ENCODE results near the gene GJA3. TPM values are rescaled to one million over a fixed set of nuclear protein-coding genes. Genes with fewer than 3 reads are reported as not detected.

GJA3 gene
- total RNA-seq, 1 experiment from 2014 or later, result 0.92 TPM

DNA sequence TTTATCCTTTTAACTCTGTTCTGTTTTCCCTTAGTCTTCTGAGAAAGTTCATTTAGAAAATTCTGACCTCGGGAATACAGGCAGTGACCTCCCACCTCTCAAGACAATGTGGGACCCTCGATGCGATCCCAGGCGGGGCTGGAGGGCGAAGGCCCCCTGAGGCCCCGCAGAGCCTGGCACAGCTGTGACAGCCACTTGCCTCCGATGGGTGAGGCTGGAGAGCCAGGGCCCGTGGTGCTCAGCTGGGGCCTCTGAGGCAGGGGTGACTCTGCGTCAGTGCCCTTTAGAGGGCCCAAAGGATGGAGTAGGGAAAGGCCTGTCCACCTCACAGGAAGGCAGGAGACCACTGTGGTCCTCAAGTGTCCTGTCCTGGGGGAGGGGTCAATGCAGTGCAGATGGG is 10.3 kb downstream of the GJA3 start:
- Mint-ChIP-seq H3K4me3 (no peak overlapping the region), H3K4me1 (peaks cover 2 to 6% of the 10 kb centered on the region in 2 experiments; a peak in 3 of 4 replicates), H3K27ac (no peak overlapping the region), H3K27me3 (ENCODE audit: low read depth) (peaks cover 24% of the 10 kb centered on the region), H3K36me3 (ENCODE audit: insufficient read depth in 1 of 3, low read depth in 3 of 3) (no peaks in the 10 kb centered on the region; a peak in 1 of 7 replicates), H3K9me3 (no peaks in the 10 kb centered on the region; a peak in 1 of 5 replicates)
- no peak overlapping the region for H2AK5ac ChIP-seq (ENCODE audit: insufficient read length, low read length)
- TF ChIP-seq, protein P1, sequence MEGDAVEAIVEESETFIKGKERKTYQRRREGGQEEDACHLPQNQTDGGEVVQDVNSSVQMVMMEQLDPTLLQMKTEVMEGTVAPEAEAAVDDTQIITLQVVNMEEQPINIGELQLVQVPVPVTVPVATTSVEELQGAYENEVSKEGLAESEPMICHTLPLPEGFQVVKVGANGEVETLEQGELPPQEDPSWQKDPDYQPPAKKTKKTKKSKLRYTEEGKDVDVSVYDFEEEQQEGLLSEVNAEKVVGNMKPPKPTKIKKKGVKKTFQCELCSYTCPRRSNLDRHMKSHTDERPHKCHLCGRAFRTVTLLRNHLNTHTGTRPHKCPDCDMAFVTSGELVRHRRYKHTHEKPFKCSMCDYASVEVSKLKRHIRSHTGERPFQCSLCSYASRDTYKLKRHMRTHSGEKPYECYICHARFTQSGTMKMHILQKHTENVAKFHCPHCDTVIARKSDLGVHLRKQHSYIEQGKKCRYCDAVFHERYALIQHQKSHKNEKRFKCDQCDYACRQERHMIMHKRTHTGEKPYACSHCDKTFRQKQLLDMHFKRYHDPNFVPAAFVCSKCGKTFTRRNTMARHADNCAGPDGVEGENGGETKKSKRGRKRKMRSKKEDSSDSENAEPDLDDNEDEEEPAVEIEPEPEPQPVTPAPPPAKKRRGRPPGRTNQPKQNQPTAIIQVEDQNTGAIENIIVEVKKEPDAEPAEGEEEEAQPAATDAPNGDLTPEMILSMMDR (conservative IDR thresholded peaks at IDR 0.05), result no peak
- no peak overlapping the region for H4K91ac ChIP-seq (ENCODE audit: insufficient read length, low read depth, low read length)
- H2BK5ac ChIP-seq (ENCODE audit: insufficient read length, low read length), result no peak overlapping the region
- no CpG with 5 or more reads among the region's 9 CpGs for WGBS (ENCODE audit: extremely low coverage, insufficient read length, low lambda C conversion rate)
- no peaks in the 10 kb centered on the region for H3K79me1 ChIP-seq (ENCODE audit: insufficient read depth, low read depth, low read length, poor library complexity, severe bottlenecking)
- no peak overlapping the region for H3K18ac ChIP-seq (ENCODE audit: insufficient read length, low read depth, low read length)
- H3K23ac ChIP-seq (ENCODE audit: insufficient read length, low read depth, low read length), result no peak overlapping the region
- no peak overlapping the region for H2BK15ac ChIP-seq (ENCODE audit: low read depth, low read length)
- no peak for DNase-seq
- H3K27me3 ChIP-seq (ENCODE audit: insufficient read depth, low read length), result no peaks in the 10 kb centered on the region
- H3K23me2 ChIP-seq (ENCODE audit: insufficient read length, low read depth, low read length, poor library complexity, severe bottlenecking), result no peaks in the 10 kb centered on the region
- H3T11ph ChIP-seq (ENCODE audit: low read length), result no peak overlapping the region
- H2AFZ ChIP-seq (ENCODE audit: low read length), result no peak overlapping the region
- no peaks in the 10 kb centered on the region for H4K20me1 ChIP-seq (ENCODE audit: control insufficient read depth, insufficient read depth, insufficient read length)
- no peak overlapping the region for H3K27ac ChIP-seq (ENCODE audit: insufficient read length, low read depth, low read length)
- no peak overlapping the region for H4K8ac ChIP-seq (replicated peaks; ENCODE audit: insufficient read length, low read depth, low read length)
- no peak overlapping the region for H4K5ac ChIP-seq (ENCODE audit: insufficient read length, low read depth, low read length)
- no peaks in the 10 kb centered on the region for H3K4me1 ChIP-seq (ENCODE audit: insufficient read depth, low read length)
- no peak overlapping the region for H3K4me2 ChIP-seq (ENCODE audit: insufficient read depth, insufficient read length, low read length)
- no peaks in the 10 kb centered on the region for H3K79me2 ChIP-seq (ENCODE audit: insufficient read depth, low read length)
- no peak overlapping the region for H3K14ac ChIP-seq (ENCODE audit: insufficient read depth, low read length)
- H3K9me3 ChIP-seq (ENCODE audit: control insufficient read depth, low read depth, low read length), result no peaks in the 10 kb centered on the region
- H2BK12ac ChIP-seq (ENCODE audit: insufficient read length, low read depth, low read length), result no peak overlapping the region
- H2BK20ac ChIP-seq (ENCODE audit: low read depth, low read length, poor library complexity, severe bottlenecking), result no peak overlapping the region
- H2BK120ac ChIP-seq (ENCODE audit: low read depth, low read length, poor library complexity, severe bottlenecking), result no peak overlapping the region
- no peak overlapping the region for H3K56ac ChIP-seq (ENCODE audit: insufficient read length, low read depth, low read length)
- H3K4ac ChIP-seq (ENCODE audit: low read depth, low read length), result no peak overlapping the region
- H3K9ac ChIP-seq (ENCODE audit: extremely low read depth, insufficient read length, low read length), result no peak overlapping the region
